AG10803 (cell line): ENCODE measurements around the gene HOXA3.
A peak's percentile ranks its signal among the peaks of the same experiment; 100 is the strongest.

Experiments
- DNase-seq: peaks from one replicate; pipeline ENCODE4 v3.0.0; 2010; ENCODE audit warnings: low read depth
- H3K4me3 ChIP-seq: 2 replicates; pipeline ENCODE4 v1.5.1; 2011; ENCODE audit warnings: mild to moderate bottlenecking, low read length, control low read depth
- TF ChIP-seq, protein P1 (sequence below): conservative IDR thresholded peaks from 2 replicates; pipeline ENCODE4 v1.5.1; 2011; ENCODE audit warnings: mild to moderate bottlenecking, low read length, control low read depth, inconsistent platforms

HOXA3 gene

GRCh38 chr7:27179030-27179429 lies 26.6 kb upstream of the HOXA3 start:
- TF ChIP-seq, protein P1, sequence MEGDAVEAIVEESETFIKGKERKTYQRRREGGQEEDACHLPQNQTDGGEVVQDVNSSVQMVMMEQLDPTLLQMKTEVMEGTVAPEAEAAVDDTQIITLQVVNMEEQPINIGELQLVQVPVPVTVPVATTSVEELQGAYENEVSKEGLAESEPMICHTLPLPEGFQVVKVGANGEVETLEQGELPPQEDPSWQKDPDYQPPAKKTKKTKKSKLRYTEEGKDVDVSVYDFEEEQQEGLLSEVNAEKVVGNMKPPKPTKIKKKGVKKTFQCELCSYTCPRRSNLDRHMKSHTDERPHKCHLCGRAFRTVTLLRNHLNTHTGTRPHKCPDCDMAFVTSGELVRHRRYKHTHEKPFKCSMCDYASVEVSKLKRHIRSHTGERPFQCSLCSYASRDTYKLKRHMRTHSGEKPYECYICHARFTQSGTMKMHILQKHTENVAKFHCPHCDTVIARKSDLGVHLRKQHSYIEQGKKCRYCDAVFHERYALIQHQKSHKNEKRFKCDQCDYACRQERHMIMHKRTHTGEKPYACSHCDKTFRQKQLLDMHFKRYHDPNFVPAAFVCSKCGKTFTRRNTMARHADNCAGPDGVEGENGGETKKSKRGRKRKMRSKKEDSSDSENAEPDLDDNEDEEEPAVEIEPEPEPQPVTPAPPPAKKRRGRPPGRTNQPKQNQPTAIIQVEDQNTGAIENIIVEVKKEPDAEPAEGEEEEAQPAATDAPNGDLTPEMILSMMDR = no peak
- peak overlapping the region; percentile 87 for H3K4me3 ChIP-seq
- no peak for DNase-seq

DNA sequence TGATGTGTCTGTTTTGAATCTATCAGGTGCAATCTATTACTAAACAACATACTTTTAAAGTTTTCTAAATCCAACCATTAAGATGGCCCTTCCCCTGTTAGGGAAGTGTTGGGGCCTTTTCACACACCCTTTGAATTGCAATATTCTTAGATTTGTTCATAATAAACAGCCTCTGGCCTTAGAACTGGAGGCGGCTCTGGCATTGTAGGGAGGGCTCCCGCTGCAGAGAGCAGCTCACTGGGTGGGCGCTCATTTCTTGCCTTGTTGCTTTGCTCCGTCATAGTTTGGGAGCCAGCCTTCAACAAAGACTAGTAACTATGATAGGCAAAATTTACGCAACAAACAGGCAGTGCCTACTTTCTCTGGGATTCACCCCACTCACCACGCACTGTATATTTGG lies 26.0 kb upstream of the HOXA3 start:
- peak; percentile 70 for DNase-seq
- TF ChIP-seq, protein P1 = no peak
- peak overlapping the region; percentile 87 for H3K4me3 ChIP-seq

DNA sequence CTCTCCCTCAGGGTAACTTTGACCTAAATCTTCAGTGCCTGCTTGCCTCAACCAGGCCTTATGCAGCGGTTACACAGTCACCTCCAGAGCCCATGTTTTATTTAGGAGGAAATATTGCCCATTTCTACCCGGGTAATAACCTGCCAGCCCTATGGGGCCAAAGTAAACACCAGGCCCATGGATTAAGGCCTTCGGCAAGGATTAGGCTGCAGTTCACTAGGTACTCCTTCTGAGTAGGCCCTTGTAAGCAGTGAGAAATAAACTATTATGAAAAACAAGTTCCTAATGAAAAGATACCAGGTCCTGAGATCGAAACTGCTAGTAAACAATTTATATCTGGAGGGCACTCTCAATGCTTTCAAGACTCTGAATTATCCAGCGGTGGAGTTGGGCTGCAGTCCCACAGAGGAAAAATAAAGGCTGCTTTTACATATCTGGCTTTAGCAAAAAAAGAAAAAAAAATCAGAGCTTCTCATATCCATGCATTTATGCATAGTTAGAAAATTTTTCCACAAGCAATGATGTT lies 25.5 kb upstream of the HOXA3 start:
- TF ChIP-seq, protein P1 = no peak
- H3K4me3 ChIP-seq = peak overlapping the region; percentile 87

DNA sequence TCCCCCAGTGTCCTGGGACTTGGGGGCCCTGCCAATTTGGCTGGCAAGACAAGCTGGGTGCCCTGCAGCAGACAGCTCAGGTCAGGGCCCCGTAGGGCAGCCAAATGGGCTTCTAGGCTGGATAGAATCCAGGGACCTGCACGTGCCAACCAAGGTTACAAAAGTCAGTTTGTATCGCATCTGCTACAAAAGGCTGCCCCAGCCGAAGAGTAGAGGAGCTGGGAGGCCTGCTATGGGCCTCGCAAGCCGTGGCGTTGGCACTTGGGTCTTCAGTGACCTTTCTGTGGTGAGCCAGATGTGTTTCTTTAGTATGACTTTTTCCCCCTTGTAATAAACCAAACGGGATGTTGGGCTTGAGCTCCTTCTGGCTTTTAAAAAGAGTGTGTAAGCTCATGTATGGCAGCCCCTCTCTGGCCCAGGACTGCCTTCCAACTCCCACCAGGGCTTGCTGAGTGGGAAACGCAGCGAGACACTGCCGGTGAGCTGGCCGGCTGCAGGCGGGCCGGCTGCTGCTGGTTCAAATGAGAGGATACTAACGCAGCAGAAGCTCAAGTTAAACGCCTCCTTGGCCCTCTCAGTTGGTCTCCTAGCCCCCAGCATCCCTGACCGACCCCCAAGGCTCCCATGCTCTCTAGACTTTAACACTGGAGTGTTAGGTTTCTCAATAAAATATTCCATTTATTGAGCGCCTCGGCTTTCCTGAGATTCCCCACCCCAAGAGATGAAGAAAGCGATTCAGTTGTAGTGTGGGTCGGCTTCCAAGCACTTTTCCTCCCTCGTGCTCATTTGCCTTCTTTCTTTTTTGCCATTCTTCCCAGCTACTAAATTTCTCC lies 24.8 kb upstream of the HOXA3 start:
- peak overlapping the region; percentile 87 for H3K4me3 ChIP-seq
- TF ChIP-seq, protein P1 = no peak
- DNase-seq = no peak

More for the DNA sequence above, 25.5 kb upstream of the HOXA3 start:
- no peak for DNase-seq

DNA sequence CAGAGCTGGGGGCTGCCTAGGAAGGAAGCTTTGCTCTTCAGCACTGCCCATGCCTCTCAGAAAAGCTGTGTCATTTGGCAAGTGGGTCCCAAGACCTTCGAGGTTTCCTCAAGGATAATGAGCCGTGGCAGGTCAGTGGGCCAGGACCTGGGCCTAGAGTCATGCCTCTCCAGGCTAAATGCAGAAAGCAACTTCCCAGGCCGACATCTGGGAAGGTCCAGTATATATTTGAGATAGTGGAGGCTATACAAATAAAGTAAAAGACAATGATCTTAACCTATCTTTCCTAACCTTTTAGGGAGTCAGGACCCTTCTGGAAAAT lies 24.1 kb upstream of the HOXA3 start:
- no peak for DNase-seq
- peak overlapping the region; percentile 87 for H3K4me3 ChIP-seq
- TF ChIP-seq, protein P1 = no peak; the same call in 1 of the 2 replicates

DNA sequence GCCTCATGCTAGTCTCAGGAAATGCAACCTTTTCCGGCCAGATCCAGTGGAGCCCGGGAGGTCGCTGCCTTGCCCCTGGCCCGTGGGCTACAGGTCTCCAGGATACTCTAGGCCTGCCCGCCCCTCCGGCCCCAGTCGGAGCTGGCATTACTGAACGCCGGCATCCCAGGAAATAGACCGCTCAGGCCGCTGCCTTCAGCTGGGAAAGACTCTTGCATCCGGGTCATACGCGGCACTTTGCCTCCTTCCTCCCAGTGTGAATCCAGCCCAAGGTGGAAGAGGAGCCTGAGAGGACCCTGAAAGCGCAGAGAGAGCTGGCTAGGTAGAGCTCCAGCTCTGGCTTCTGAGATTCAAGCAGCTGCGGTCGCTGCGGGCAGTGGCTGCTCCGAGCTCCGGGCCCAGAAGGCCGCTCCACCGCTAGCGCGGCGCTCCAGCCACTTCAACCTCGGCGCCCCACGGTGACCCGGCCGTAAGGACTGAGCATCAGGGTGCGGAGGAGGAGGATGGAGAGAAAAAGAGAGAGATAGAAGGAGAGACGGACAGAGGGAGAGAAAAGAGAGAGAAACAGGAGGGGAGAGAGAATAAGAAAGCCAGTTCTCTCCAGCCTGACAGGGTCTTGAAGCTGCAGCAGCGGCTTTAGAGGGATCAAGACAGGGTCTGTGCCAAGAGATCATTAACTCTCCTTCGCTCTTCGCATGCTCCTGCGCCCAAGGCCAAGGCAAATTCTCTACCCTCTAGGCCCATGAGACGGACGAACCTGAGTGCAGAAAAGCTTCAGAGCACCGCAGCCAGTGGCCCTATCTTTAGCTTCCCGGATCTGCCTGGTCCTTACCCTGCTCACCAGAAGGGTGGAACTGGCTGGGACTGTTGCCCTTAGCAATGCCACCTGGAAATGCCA lies 23.5 kb upstream of the HOXA3 start:
- peak overlapping the region; percentile 87 for H3K4me3 ChIP-seq
- TF ChIP-seq, protein P1 = no peak
- DNase-seq = no peak
